Inflammatory macrophage treated with lipopolysaccharide for 1 hour (primary cell): ENCODE results near the gene COL4A2.
A peak's percentile ranks its signal among the peaks of the same experiment; 100 is the strongest.
"Not testable (repeated sequence)": the region's sequence is repeated elsewhere in the genome, so short reads cannot be mapped to it uniquely, and the experiment has no call there.

Experiments used
- DNase-seq, 2 donors: peaks; one replicate each; pipeline ENCODE4 v3.0.0-alpha.2; 2020 to 2022

Gene COL4A2

DNA sequence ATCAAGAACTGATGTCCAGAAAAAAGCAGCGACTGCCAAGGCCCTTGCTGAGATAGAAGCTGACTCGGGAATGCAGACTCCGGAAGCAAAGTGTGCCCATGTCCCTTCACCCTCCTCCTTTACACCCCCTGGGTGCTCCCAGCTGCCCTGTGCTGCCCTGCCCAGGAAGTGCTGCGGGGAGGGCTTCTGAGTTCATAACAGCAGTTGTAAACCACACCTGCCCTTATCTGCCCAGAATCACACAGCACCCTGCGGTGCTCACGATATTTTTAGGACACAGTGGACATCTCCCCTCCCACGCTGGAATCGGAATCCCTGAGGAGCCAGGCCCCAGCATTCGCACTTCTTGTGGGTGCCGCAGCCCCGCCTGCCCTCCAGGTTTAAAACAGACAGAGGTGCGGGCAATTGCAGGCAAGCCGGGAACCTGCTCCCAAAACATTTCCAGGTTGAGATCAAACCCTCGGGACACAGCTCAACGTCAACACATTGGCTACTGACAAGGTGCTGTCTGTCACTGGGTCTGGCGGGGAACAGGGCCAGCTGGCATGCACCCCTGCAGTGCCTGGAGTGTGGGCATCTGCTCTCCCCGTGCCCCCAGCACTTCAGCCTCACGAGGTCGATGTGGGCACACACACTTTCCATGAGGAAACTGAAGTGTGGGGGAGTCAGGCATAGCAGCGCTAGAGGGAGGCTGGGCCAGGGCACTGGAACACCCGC lies 217.6 kb downstream of the COL4A2 start:
- no peak for DNase-seq

DNA sequence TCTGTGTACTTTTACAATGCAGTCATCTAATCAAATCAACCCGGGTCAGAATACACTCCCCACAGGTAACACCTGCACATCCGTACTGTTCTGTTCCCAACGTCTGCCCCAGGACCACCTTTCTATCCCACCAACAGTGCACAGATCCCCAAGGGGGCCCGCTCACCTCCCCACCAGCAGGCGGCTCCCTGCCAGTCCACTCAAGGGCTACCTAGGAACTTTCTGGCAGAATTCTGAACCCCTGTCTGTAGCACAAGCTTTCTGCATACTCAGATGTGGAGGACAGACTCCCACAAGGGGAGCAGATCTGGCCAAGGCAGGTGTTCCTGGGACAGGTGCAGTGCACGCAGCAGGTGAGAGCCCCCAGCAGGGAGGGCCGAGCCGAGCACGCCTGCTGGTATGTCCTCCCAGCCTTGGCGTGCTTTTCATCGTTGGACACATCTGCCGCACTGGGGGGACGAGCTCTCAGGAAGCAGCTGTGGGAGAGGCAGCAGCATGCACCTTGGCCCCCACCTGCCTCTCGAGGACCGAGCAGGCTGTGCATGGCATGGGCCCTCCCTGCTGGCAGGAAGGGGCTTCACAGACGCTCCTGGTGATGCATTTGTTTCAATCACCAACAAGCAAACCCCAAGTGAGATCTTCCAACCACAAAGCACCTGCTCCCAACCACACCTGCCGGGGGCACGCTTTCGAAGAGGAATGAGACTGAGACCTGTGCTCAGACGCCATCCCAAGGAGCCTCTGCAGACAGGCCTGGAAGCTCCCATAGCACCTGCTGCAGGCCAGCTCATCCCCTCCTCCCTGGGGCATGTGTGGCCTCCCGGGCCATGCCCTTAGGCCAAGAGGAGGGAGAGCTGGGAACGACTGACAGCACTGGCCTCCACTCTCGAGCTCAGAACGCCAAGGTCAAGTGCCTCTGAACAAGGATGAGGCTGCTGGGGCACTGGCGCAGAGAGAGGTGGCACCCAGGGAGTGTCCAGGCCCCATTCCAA lies 218.5 kb downstream of the COL4A2 start:
- no peak for DNase-seq

DNA sequence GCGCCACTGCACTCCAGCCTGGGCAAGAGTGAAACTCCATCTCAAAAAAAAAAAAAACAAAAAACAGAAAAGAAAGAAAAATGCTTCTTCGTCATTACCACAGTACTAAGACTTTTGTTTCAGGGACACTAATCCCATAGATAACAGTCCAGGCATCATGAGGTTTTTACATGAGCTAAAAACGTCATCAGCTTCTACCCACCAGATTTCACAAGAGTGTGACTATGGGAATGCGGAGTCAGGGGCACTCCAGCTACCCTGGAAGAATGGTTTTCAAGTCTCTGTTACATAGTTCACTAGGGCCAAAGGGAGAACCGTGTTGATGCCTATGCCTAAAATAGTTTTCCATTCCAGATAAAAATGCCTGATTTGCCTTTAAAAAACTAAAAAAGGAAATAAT lies 221.3 kb downstream of the COL4A2 start:
- peak; percentile 96 for DNase-seq

DNA sequence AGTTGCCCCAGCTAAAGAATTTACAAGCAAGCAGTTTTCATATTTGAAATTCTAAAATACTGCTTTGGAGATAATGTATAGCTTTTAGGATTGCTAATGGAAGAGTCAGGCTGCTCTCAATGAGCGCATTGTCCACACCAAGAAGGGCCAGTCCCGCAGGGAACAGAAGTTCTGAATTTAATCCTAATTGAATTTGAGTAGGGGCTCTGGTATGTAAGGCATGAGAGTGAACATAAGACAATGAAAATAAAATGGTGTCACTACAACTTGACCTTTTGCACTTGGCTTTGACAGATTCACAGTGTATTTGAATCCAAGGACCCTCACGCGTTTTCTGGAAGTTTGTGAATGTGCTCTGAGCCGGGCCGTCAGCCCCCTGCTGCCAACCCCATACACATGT lies 221.8 kb downstream of the COL4A2 start:
- no peak for DNase-seq

DNA sequence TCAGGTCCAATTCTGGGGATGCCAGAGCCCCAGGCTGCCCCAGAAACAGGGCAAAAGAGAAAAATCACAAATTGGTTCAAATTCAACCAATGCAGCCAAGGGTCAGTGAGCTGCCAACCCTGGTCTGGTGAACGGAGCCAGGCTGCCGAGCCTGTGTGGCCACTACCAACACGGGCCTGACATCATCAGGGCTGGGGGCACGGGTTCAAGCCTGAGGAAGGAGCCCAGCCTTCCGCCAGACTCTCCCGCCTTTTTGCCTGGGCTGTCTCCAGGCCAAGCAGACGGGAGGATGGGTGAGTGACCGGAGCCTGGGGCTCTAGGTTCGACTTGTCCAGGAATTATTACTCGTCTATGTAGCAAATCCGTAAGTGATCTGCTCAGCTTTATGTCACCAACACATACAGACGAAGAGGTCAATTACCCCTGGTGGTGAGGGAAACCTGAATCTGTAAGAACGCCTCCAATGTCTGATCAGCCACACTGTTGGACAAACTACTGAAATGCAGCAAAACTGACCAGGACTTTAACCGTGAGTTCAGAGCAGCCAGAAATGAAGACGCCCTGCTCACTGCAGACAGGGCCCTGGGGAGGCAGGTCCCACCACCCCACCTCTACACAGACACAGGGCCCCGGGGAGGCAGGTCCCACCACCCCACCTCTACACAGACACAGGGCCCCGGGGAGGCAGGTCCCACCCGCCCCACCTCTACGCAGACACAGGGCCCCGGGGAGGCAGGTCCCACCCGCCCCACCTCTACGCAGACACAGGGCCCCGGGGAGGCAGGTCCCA lies 222.6 kb downstream of the COL4A2 start:
- no peak for DNase-seq

DNA sequence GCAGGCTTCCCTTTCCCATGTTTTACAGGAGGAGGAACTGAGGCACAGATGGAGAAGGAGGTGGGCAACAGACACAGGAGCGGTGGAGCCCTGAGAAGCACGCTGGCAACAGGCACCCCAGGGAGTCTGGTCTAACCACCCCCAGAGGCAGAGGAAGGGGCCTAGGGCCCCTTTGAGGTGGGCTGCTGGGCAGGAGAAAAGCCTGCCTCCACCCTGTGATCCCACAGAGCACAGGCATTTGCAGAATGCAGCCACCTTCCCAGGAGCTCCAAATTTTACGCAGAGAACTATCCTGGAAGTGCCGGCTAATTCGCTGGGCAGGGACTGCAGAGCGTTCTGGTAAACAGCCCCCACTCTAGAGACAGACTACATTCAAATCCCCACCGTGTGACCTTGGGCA lies 224.0 kb downstream of the COL4A2 start:
- no peak for DNase-seq

DNA sequence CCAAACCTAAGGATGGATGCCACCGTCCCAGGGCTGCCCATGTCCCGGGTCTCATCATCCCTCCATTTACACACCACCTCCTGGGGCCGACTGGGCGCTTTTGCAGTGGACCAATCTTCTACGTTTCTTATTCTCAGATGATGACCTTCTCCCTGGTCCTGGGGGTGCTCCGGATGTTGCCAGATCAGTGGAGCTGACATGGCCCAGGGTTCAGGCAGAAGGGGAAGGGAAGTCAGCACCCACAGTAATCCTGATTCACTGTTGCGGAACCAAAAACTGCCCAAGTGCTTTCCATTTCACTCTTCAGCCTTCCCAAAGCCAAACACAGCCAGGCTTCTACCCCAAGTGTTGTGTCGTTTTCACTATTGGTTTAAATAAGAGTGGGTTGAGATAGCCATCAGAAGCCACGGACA lies 224.6 kb downstream of the COL4A2 start:
- peak; percentile 87 to 91 for DNase-seq

DNA sequence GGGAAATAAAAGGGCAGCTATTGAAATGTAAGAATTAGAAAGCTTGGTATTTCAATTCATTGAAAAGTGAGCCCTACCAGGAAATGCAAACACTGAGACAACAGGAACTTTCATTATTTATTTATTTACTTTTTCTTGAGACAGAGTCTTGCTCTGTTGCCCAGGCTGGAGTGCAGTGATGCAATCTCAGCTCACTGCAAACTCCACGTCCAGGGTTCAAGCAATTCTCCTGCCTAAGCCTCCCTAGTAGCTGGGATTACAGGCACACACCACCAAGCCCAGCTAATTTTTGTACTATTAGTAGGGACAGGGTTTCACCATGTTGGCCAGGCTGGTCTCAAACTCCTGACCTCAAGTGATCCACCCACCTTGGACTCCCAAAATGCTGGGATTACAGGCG lies 225.2 kb downstream of the COL4A2 start:
- DNase-seq: not testable (repeated sequence)

DNA sequence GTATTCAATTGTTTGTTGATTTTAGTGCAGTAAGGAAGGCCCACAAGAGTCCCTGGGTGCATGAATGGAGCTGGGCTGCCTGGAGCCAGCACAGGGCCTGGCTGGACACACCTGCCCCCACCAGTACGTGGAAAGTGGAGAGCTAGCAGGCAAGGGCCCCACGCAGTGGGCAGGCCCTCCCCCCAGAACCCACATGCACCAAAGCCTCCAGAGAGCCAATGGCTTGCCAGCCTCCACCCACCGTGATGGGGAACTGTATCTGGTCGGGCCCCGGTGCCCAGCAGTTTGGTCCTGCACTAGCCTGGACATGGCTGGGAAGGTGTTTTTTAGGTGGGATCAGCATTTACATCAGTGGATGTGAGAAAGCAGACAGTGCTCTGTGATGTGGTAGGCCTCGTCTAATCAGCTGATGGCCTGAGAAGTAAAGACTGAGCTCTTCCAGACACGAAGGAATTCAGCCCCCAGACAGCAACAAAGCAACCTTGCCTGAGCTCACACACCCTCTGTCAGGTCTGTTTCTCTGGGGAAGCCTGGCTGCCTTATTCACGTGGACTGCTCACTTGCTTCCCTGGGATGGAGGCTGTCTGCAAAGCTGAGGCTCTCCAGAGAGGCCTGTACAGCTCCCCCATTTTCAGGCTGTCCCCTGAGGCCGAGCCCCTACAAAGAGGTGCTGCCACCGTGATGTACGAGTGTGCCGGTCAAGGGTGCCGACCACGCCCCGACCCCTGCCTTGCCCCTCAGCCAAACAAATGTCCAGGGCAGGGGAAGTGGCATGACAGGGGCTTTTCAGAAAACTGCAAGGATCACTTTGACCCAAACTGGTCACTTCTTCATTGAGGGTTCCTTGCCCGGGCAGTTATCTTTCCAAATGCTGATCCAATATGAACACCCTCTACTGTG lies 226.9 kb downstream of the COL4A2 start:
- no peak for DNase-seq

DNA sequence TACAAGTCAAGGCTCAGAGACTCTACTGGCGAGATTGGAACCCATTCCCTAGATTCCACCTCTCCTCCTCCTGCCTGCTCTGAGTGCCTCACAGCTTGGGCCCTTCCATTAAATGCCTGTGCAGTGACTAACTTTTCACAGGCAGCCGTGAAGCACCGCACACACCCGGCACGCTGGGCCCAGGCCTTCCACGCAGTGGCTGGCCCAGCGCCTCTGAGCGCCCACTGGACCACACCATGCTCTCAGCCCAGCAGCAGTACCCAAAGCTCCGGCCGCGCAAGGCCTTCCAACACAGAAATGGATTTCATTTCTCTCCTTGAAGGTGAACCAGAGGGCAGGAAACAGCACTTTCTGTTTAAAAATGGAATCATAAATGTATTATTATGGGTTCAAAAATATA lies 228.4 kb downstream of the COL4A2 start:
- DNase-seq: no peak

DNA sequence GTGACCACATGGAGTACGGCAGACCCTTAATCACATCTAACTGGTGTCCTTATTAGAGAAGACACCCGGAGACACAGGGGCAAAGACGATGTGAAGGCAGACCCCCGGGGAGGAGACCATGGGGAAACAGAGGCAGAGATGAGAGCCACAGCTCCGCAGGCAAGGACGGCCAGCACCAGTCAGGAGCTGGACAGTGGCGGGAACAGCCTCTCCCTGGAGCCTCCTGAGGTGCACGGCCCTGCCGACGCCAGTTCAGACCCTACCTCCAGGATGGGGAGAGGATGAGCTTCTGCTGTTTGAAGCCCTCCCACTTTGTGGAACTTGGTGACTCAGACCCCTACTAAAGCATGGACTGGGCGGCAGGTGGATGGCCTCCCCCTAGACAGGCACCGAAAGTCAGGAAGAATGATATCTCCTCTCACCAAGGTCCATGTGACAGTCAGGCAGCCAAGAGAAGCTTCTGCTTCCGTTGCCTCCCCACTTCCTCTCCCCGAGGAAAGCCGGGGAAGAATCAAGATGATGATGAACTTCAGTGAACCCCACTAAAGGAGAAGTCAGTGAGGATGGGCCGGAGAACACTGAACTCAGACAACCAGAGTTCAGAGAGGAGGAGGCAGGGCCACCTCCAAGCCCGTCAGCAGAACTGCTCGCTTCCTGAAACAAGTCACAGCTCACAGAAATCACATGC lies 229.1 kb downstream of the COL4A2 start:
- DNase-seq: peak; percentile 91 to 98

DNA sequence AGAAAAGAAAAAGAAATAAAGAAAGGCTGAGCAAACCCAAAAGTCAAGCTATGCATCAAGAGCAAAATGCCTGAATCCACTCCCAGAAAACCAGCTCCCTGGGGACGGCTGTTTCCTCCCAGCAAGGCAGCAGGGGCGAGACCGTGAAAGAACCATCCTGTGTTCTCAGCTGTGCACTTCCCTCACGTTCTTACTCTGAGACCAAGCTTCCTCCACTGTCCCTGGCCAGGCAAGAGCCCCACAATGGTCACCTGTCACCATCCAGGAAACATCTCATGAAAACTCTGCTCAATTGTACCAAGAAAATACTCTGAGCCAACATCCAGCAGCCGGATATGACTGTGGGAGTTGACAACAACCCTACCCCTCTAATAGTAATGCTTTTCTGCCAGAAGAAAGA lies 231.5 kb downstream of the COL4A2 start:
- DNase-seq: no peak

DNA sequence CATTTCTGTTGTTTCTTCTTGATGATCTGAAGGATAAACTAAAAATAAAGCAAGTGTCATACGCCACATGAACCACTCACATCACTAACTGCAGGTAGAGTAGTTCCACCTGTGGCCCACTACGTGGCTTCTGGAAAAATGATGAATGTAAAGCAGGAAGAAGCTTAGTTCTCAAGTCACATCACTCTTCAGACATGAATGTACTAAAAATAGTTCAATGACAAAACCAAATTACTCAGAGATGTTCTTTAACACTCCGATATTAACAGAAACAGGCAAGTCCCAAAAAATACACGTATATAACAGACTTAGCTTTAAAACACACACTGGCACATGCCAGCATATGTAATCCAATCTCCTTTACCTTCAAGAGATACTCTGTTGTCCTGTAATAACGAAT lies 232.8 kb downstream of the COL4A2 start:
- DNase-seq: peak in 1 of 2 donors; percentile 61

DNA sequence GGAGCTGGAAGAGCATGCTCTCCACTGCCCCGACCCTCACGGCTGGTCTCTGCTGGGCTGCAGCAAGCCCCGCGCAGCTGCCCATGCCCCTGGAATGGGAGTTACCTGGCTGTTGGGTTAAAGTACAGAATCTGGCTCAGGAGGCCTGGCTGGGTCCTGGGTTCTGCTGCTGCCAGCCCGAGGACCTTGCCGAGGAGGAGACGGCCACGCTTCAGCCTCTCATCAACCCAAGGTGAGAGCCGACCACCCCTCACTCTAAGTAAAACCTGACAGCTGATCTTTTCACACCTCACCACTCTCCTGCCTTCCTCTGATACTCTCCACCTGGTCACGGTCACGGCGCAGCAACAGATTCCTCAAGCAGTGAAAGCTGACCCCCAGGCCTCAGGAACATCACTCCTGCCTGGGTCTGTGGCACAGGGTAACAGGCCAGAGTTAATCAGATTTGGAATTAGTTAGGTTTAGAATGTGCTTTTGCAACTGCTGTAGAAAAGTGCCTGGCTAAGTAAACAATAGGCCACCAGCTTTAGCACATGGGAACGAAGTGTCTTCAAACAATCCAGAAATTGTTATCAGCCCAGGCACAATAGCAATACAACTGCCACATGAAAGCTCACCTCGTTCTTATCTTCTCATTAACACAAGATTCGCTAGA lies 233.9 kb downstream of the COL4A2 start:
- no peak for DNase-seq

DNA sequence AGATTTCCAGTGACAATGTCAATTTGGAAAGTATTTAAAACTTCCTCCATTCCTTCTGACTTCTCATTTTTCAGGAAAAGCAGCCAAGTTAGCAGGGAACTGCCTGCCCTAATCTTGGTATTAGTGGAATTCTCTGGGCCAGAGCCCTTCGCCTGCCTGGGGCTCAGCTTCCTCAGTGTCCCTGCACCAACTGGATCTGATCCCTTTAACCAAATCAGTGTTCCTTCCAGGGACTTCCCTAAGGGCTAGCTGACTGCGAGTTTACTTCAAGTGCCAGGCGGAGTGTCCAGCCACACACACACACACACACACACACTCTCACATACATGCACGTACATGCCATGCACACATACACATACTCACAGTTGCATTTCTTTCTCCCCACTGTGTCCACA lies 234.4 kb downstream of the COL4A2 start:
- DNase-seq: no peak

DNA sequence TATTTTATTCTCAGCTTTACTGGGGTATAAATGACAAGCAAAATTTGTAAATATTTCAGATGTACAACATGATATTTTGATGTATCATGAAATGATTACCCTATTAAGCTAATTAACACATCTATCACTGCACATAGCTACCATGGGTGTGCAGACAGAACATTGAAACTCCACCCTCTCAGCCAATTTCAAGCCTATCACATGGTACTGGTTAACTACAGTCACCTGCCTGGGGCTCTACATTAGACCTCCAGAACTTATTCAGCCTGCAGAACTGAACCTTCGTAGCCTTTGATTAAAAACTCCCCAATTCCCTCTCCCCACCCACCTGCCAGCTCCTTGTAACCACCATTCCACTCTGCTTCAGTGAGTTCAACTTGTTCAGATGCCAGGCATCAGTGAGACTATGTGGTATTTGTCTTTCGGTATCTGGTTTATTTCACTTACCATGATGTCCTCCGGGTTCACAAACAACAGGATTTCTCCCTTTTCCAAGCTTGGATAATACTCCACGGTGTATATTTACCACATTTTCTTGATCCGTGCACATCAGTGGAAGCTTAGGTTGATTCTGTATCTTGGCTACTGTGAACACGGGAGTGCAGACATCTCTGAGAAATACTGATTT lies 235.2 kb downstream of the COL4A2 start:
- no peak for DNase-seq

DNA sequence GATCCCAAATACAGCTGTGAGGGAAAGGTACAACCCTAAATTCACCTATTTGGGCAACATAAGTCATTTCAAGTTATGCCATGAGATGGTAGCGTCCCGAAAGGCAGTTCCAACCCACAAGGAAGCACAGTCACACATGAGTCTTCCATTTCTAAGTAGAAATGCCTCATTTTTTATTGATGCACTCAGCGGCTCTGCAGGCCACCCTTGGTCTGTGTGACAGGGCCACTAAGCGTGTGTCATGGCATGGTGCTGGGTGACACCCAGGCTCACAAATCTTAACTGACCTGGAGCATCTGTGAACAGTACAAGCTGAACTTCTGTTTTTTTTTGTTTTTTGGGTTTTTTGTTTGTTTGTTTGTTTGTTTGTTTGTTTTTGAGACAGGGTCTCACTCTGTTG lies 239.3 kb downstream of the COL4A2 start:
- no peak for DNase-seq

DNA sequence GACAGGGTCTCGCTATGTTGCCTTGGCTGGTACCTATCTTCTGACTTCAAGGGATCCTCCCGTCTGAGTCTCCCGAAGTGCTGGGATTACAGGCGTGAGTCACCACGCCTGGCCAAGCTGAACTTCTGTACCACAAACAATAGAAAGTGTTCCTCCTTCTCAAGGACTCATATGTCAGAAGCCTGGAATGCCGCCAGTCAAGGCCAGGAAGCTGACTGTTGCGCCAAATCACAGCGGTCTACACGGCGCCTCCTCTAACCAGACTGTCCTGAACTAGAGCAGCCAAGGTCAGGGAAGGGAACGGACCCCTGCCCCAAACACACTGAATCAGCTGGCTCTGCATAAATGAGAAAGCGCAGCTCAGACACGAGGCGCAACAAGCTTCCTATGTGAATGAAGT lies 239.8 kb downstream of the COL4A2 start:
- DNase-seq: no peak

DNA sequence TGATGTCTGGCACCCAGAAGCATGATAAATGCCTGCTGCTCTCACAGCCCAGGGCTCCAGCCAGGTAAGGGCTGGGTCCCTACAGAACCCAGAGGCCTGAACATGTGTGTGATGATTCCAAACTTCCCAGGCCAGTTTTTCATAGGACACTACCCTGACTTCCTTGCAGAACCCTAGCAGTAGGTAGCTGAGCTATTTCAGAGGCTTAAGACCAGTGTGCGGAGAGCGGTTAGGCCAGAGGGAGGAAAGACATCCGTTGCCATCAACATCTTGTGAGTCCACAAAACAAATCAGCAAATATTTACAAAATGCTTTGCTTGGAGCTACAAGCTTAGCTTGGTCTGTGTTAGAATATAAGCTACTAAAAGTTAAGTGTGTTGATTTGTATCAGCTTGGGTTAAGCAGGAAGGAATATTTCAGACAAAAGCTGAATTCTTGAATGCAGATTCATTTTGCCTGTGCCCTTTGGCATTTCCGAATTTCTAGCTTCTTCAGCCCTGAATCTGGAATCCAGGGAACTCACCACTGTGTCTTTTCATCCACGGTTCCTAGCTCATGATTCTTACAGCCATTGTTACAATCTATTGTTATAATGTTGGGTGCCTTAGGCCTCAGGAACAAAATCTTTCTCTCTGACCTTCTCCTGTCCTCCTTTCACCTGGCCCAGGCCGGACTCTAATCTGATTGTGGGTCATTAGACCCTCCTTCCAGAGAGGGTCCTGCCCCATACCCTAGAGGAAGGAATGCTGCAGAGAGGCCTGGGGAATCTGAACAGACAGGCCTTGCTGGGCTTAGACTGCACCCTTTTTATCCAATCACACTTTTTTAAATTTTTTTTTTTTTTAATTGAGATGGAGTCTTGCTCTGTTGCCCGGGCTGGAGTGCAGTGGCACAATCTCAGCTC lies 242.1 kb downstream of the COL4A2 start:
- DNase-seq: no peak

DNA sequence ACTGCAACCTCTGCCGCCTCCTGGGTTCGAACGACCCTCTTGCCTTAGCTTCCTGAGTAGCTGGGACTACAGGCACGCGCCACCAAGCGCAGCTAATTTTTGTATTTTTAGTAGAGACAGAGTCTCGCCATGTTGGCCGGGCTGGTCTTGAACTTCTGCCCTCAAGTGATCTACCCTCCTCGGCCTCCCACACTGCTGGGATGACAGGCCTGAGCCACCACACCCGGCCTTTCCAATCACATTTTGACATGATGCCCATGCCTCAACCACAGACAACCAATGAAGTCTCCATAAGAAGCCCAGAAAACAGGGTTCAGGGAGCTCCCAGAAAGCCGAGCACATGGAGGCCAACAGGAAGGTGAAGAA lies 242.7 kb downstream of the COL4A2 start:
- DNase-seq: no peak
